AG10803 (cell line): ENCODE results near the gene SYT6.

Experiments used
- DNase-seq: peaks from one replicate; pipeline ENCODE4 v3.0.0; 2010; ENCODE audit warnings: low read depth
- H3K4me3 ChIP-seq: 2 replicates; pipeline ENCODE4 v1.5.1; 2011; ENCODE audit warnings: mild to moderate bottlenecking, low read length, control low read depth
- TF ChIP-seq, protein P1 (sequence below): conservative IDR thresholded peaks from 2 replicates; pipeline ENCODE4 v1.5.1; 2011; ENCODE audit warnings: mild to moderate bottlenecking, low read length, control low read depth, inconsistent platforms

Gene SYT6

DNA sequence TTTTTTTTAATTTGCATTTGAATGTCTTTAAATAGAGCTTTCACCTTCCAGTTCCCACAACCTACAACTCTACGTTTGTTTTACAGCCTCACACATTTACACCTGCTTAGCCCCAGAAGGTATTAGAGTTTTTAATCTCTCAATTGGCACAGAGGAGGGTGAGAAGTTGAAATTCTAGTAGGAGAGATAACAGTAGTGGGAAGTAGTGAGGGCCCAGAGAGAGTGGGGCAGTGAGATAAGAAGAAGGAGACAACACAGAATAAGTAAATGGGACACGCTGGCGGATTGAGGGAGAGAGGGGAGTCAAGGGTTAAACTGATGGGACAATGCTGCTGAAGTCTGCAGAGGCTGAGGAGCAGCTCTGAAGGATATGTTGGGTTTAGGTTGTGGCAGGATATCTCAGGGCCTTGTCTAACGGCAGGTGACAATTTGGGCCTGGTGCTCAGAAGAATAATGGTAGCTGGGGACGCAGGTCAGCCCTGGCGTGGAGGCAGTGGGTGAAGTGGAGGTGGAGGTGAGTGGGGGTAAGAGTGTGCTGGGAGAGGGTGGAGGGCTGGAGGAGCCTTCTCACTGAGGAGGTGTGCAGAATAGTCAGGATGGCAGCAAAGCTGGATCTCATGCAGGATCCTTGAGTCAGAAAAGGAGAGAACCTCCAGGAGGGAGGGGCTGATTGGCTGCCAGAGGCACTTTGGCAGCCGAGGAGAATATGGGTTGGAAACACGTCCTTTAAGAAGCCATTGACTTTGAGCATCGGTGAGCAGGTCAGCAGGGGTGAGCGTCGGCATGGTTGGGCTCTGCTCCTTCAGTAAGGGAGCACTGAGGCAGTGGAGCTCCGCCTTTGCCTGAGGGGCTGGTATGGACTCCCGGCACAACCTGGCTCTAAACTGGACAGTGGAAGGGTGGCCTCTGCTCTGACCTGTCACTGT lies 72.9 kb downstream of the SYT6 start:
- no peak overlapping the region for H3K4me3 ChIP-seq
- TF ChIP-seq, protein P1, sequence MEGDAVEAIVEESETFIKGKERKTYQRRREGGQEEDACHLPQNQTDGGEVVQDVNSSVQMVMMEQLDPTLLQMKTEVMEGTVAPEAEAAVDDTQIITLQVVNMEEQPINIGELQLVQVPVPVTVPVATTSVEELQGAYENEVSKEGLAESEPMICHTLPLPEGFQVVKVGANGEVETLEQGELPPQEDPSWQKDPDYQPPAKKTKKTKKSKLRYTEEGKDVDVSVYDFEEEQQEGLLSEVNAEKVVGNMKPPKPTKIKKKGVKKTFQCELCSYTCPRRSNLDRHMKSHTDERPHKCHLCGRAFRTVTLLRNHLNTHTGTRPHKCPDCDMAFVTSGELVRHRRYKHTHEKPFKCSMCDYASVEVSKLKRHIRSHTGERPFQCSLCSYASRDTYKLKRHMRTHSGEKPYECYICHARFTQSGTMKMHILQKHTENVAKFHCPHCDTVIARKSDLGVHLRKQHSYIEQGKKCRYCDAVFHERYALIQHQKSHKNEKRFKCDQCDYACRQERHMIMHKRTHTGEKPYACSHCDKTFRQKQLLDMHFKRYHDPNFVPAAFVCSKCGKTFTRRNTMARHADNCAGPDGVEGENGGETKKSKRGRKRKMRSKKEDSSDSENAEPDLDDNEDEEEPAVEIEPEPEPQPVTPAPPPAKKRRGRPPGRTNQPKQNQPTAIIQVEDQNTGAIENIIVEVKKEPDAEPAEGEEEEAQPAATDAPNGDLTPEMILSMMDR, result no peak
- DNase-seq, result no peak

DNA sequence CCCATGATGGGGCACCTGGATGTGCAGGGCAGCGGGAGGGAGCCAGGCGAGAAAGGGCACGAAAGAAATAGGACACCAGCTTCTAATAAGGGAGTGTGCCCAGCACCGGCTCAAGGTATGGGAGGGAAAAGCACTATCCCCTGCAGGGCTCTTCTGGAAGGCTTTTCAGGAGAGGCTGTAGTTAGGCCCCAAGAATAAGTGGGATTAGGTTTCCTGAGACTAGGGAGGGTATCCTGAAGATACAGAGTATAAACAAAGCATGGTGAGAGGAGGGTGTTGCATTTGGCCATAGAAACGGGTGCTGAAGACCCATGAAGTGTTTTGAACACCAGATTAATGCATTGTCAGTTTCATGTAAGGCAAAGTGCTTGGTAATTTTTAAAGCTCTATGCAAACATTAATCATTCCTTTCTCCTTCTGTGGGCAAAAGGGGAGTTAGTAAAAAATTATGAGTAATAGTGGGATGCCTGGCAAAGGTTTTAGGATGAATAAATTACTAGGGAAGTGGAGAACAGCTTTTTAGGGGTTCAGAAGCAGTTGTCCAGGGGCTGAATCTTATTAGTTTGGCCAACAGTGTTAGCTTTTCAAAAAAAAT lies 74.0 kb downstream of the SYT6 start:
- DNase-seq, result no peak
- no peak overlapping the region for H3K4me3 ChIP-seq
- TF ChIP-seq, protein P1, result no peak

DNA sequence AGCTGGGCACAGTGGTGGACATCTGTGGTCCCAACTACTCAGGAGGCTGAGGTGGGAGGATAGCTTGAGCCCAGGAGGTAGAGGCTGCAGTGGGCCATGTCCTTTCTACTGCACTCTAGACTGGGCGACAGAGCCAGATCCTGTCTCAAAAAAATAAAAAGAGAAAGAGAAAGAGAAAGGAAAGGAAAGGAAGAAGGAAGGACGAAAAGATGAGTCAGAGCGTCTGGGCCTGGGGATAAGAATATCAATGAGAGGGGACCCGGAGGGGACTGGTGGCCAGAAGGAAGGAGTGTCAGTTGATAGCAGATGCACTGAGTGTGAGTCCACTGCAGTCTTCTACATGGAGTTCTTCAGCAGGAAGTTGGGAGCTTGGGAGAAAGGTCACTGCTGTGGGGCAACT lies 75.6 kb downstream of the SYT6 start:
- TF ChIP-seq, protein P1, result no peak
- no peak overlapping the region for H3K4me3 ChIP-seq
- DNase-seq, result no peak

DNA sequence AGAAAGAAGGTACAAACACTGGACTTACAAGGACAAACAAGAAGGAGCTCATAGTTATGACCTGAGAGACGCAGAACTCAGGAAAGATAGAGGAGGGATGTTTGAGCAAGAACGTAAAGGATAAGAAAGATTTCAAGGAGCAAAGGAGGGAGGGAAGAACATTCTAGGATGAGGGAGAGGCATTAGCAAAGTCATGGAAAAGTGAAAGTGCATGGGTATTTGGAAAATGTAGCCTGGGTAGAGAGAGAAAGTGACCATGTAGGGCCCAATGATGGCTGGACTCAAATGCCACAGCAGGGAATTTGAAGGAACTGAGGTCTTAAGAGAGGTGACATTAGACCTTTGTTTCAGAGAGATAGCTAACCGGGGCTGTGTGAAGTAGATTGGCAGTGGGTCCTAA lies 76.5 kb downstream of the SYT6 start:
- TF ChIP-seq, protein P1, result no peak
- no peak for DNase-seq
- no peak overlapping the region for H3K4me3 ChIP-seq

DNA sequence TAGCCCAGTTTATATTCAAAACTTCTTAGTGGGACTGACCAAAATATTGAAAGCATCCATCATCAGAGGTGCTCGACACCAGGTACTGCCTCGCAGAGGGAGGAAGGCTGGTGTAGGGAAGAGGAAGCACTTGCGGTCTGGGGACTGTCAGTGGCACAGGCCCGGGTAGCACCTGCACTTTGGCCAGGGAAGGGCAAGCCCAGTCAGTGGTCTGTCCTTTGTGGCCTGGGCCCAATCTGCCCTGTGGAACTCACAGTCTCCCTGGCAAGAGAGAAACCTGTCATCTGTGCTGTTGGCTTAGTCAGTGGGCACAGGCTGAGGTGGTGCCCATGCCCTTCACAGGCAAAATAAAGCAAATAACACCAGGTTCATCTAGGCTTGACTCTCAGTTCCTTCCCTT lies 77.4 kb downstream of the SYT6 start:
- no peak overlapping the region for H3K4me3 ChIP-seq
- TF ChIP-seq, protein P1, result no peak
- no peak for DNase-seq

DNA sequence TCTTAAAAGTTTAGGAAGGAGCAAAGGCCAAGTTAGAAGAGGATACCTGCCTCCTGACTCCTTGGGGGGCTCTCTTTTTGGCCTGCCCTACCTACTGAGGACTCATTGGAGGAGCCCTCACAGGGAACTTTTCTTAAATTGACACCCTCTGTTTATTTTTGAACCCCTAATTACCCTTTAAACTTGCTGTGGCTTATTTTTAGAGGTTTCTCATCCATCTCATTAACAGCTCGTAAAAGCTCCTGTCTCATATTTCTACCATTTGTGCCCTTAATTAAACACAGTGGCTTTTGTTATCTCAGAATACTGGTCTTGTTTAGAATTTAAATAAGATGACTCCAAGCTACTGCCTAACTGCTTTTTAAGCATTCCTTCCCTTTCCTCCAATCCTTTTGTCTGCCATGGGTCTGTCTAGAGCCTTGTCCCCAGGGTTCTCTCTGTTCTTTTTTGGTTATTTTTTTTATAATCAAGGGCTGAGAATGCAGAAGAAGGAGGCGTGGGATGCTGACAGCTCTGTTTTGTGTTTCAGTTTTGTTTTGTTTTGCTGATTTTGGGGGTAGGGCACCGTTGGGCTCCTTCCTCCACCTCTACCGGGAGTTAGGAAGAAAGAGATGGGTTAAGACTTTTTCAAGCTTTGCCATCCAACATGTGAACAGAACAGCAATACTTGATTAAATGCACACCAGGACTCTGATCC lies 78.0 kb downstream of the SYT6 start:
- no peak for DNase-seq
- H3K4me3 ChIP-seq, result no peak overlapping the region
- TF ChIP-seq, protein P1, result no peak
